Measurements from ENCODE around the gene CDK5RAP2. TPM values are rescaled to one million over a fixed set of nuclear protein-coding genes. Genes with fewer than 3 reads are reported as not detected.

CDK5RAP2 gene
- total and polyA plus RNA-seq, 9 of the 15 experiments (the other 6 are each of a cell fraction or from before 2014, with no cell fraction given), result 19.9 to 68.8 (median 42.2) TPM

DNA sequence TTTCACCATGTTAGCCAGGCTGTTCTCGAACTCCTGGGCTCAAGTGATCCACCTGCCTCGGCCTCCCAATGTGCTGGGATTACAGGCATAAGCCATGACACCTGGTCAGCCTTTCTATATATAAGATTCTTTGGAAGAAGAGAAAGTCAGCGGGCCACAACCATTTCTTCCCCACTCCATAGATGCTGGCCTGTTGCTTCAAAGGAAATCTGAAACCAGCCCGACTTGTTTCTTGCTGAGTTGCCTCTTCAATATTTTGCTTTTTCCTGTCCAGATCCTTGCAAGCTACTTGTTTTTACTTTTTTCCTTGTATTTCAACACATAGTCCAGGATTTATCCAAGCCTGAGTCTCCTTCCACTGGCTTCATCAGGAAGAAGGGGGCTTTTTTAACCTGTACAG lies 219.5 kb downstream of the CDK5RAP2 start:
- no peaks in the 10 kb centered on the region for H3K9me1 ChIP-seq (ENCODE audit: control insufficient read depth, insufficient read depth, low read length)
- peaks cover 0 to 19% of the 10 kb centered on the region in 2 experiments; a peak in 3 of 5 replicates for H3K27me3 ChIP-seq (ENCODE audit: control insufficient read depth in 2 of 2, insufficient read depth in 2 of 2, low read length in 2 of 2)
- FAIRE-seq (no peak), DNase-seq (ENCODE audit: extremely low read depth in 1 of 4, low spot score in 3 of 4) (no peak), ATAC-seq (no peak)
- POLR2A ChIA-PET, result no interaction called here
- no peak overlapping the region for H3K9ac ChIP-seq (ENCODE audit: insufficient read depth in 1 of 2, low read depth in 2 of 2, low read length in 2 of 2)
- H3K79me2 ChIP-seq (ENCODE audit: control insufficient read depth, insufficient read depth, low read length), result no peaks in the 10 kb centered on the region
- H3K4me2 ChIP-seq (ENCODE audit: insufficient read depth, low read length), result no peak overlapping the region
- H4K20me1 ChIP-seq (replicated peaks; ENCODE audit: control insufficient read depth, insufficient read depth, low read length), result no peaks in the 10 kb centered on the region
- BruUV-seq (replicated peaks), result no TSS peak
- no peak overlapping the region for H3K4me3 ChIP-seq
- intact Hi-C loops (cut with micrococcal nuclease), result no loop called here
- WGBS (ENCODE audit: insufficient coverage, low coverage, missing lambda C conversion rate), result 0% methylated on average over 4 of the region's 4 CpGs
- H2AFZ ChIP-seq (ENCODE audit: low read depth, low read length), result no peak overlapping the region
- no peak for TF ChIP-seq KLF6 (CRISPR knock-in tag; IDR thresholded peaks at IDR 0.05; ENCODE audit: borderline replicate concordance)
- TF ChIP-seq, protein P1, sequence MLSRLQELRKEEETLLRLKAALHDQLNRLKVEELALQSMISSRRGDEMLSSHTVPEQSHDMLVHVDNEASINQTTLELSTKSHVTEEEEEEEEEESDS (CRISPR knock-in tag; IDR thresholded peaks at IDR 0.05), result no peak
- TF ChIP-seq RAD21 (CRISPR knock-in tag; conservative IDR thresholded peaks at IDR 0.05 in 1 of 2, IDR thresholded peaks at IDR 0.05 in 1 of 2), result no peak
- TF ChIP-seq, protein P2, sequence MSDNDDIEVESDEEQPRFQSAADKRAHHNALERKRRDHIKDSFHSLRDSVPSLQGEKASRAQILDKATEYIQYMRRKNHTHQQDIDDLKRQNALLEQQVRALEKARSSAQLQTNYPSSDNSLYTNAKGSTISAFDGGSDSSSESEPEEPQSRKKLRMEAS (CRISPR knock-in tag; IDR thresholded peaks at IDR 0.05), result no peak
- TF ChIP-seq LCOR (CRISPR knock-in tag; IDR thresholded peaks at IDR 0.05), result no peak
- TF ChIP-seq MCM7 (IDR thresholded peaks at IDR 0.05), result no peak
- TF ChIP-seq ZNF140 (CRISPR knock-in tag; IDR thresholded peaks at IDR 0.05), result no peak
- TF ChIP-seq ARID2 (IDR thresholded peaks at IDR 0.05), result no peak
- no peak for TF ChIP-seq ARHGAP35 (IDR thresholded peaks at IDR 0.05; ENCODE audit: partially characterized antibody)
- no peak for TF ChIP-seq PCBP2 (IDR thresholded peaks at IDR 0.05; ENCODE audit: low read depth, low read length, poor library complexity, severe bottlenecking)
- no peak for TF ChIP-seq E2F3 (CRISPR knock-in tag; IDR thresholded peaks at IDR 0.05)
- no peak for TF ChIP-seq GTF2A2 (tag; IDR thresholded peaks at IDR 0.05)
- no peak for TF ChIP-seq ZNF586 (CRISPR knock-in tag; conservative IDR thresholded peaks at IDR 0.05)
- TF ChIP-seq GMEB1 (CRISPR knock-in tag; IDR thresholded peaks at IDR 0.05), result no peak
- TF ChIP-seq RBM17 (IDR thresholded peaks at IDR 0.05; ENCODE audit: borderline replicate concordance, low read depth, low read length), result no peak
- TF ChIP-seq KHSRP (IDR thresholded peaks at IDR 0.05), result no peak
- no peak for TF ChIP-seq SMARCE1 (IDR thresholded peaks at IDR 0.05)
- TF ChIP-seq ZNF175 (CRISPR knock-in tag; IDR thresholded peaks at IDR 0.05; ENCODE audit: low read depth), result no peak
- no peak for TF ChIP-seq ZNF146 (CRISPR knock-in tag; IDR thresholded peaks at IDR 0.05; ENCODE audit: unreplicated experiment)
- TF ChIP-seq CEBPZ (IDR thresholded peaks at IDR 0.05; ENCODE audit: borderline replicate concordance, low read depth, low read length), result no peak
- H3K27ac ChIP-seq (ENCODE audit: extremely low read depth, low read depth, low read length), result no peak overlapping the region
- H3K4me1 ChIP-seq (replicated peaks in 1 of 2; ENCODE audit: control insufficient read depth in 2 of 2, insufficient read depth in 2 of 2, low read length in 2 of 2), result no peaks in the 10 kb centered on the region
- no peaks in the 10 kb centered on the region for H3K9me3 ChIP-seq (replicated peaks; ENCODE audit: control insufficient read depth, insufficient read depth, low read depth, low read length)
- in situ Hi-C loops (cut with MboI), result no loop called here
- no peaks in the 10 kb centered on the region for H3K36me3 ChIP-seq (ENCODE audit: control insufficient read depth, insufficient read depth, low read length)
- CTCF ChIA-PET (ENCODE audit: low intra/inter-chr PET ratio), result no interaction called here

Measured in K562 (cell line).